KOPT-K1 (cell line): ENCODE data around the gene TYMS.
A peak's percentile ranks its signal among the peaks of the same experiment; 100 is the strongest.
"Not testable (repeated sequence)": the region's sequence is repeated elsewhere in the genome, so short reads cannot be mapped to it uniquely, and the experiment has no call there.

Experiments
- H3K27ac ChIP-seq: fragments of 200-600 bp; sonication (generic); 2 replicates; pipeline ENCODE4 v1.5.1; 2016; ENCODE audit warnings: antibody characterized with exemption, mild to moderate bottlenecking, low read depth, low read length; ENCODE audit not compliant: poor library complexity, severe bottlenecking
- H3K36me3 ChIP-seq: fragments of 200-600 bp; sonication (generic); 2 replicates; pipeline ENCODE4 v1.5.1; 2017; ENCODE audit warnings: antibody characterized with exemption, mild to moderate bottlenecking, low read length, moderate library complexity; ENCODE audit not compliant: insufficient read depth
- H3K9me3 ChIP-seq: fragments of 200-600 bp; sonication (generic); 2 replicates; pipeline ENCODE4 v1.5.1; 2017; ENCODE audit warnings: antibody characterized with exemption, low read length, mild to moderate bottlenecking; ENCODE audit not compliant: insufficient read depth, poor library complexity, severe bottlenecking

TYMS gene

DNA sequence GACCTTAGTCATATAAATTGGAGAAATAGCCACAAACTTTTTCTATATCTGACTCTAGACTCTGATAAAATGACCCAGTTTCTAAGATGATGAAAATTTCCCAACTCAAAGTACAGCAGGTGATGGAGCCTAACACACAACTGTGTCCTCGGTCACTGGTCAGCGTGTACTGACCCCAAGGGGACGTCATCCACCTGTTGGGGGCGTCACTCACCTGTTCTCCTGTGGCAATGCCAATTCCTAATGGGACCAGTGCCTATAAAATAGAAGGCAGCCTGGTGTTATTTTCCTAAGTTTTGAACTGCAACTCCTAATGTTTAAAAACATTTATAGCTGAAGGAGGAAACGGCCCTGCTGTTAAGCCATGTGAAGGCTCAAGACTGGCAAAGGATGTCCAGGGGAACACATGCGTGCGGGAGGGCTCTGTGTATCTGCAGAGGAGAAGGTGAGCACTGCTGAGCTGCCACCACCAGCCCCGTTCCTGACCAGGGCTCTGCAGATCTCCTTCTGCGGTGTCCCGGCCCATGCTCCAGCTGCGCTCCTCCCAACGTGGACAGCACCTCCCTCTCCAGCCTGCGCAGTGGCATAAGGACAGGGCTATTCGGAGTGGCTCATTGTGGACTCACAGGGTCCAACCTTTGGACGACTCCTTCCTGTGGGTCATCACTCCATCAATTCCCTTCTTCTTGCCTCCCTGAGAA lies 21.2 kb downstream of the TYMS start:
- H3K9me3 ChIP-seq = no peaks in the 10 kb centered on the region
- H3K27ac ChIP-seq = peak overlapping the region; percentile 29
- peaks cover 80% of the 10 kb centered on the region for H3K36me3 ChIP-seq

DNA sequence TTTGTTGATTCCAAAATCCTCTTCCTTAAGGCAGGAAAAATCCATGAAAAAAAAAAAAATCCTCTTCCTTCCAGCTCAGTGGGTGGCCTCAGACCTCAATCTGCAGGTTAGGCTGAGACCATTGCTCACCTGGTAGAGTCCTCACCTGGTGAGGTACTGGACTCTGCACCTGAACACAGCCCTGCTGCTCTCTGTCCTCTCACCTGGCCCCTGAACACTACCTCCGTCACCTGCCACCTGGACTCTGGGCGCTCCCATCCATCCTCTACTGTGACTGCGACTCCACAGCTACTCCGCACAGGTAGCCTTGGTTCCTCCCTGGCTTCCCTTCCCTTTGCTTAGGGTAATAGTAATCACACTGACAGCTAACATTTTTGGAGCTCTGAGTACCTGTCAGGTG lies 22.1 kb downstream of the TYMS start:
- Histone ChIP-seq H3K36me3 (peaks cover 75% of the 10 kb centered on the region), H3K27ac (peak overlapping the region; percentile 97)

DNA sequence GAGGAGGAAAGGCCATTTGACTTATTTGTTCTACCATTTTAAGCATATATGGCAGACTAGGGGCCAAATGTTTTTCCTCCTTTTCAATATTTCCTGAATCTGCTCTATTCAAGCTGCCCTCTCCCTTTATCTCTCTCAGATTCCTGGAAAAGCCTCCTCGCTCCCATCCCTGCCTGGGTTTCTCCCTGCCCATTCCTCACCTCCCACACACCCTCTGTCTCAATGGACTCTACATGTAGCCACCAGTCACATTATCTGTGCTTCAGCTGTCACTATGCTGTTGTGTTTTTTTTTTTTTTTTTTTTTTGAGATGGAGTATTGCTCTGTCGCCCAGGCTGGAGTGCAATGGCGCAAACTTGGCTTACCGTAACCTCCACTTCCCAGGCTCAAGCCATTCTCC lies 22.9 kb downstream of the TYMS start:
- Histone ChIP-seq H3K36me3 (peaks cover 75% of the 10 kb centered on the region), H3K9me3 (no peaks in the 10 kb centered on the region), H3K27ac (peak overlapping the region; percentile 97)

More for the DNA sequence above, 22.1 kb downstream of the TYMS start:
- H3K9me3 ChIP-seq = no peaks in the 10 kb centered on the region

DNA sequence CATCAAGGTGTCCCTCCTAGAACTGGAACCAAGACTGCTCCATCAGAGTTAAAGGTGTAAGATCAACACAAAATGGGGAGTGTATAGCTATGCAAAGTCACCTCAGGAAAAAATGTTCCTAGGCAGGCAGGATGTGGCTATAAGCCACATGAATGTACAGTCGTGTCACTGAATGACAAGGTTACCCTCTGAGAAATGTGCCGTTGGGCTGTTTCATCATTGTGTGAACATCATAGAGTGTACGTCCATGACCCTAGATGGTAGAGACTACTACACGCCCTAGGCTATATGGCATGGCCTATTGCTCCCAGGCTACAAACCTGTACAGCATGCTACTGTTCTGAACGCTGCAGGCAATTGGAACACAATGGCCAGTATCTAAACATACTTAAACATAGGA lies 24.5 kb downstream of the TYMS start:
- Histone ChIP-seq H3K9me3 (no peaks in the 10 kb centered on the region), H3K36me3 (peaks cover 73% of the 10 kb centered on the region), H3K27ac (peak overlapping the region; percentile 97)

DNA sequence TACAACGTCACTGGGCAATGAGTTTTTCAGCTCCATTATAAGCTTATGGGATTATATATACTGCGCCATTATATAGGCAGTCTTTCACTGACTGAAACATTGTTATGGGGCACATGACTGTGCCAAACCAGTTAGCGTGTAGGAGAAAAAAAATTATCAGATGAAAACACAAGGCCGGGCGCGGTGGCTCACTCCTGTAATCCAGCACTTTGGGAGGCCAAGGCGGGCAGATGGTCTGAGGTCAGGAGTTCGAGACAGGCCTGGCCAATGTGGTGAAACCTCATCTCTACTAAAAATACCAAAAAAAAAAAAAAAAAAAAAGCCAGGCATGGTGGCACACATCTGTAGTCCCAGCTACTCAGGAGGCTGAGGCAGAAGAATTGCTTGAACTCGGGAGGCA lies 25.0 kb downstream of the TYMS start:
- not testable (repeated sequence) for H3K9me3 ChIP-seq
- Histone ChIP-seq H3K27ac (peak overlapping the region; percentile 97), H3K36me3 (peaks cover 73% of the 10 kb centered on the region)

DNA sequence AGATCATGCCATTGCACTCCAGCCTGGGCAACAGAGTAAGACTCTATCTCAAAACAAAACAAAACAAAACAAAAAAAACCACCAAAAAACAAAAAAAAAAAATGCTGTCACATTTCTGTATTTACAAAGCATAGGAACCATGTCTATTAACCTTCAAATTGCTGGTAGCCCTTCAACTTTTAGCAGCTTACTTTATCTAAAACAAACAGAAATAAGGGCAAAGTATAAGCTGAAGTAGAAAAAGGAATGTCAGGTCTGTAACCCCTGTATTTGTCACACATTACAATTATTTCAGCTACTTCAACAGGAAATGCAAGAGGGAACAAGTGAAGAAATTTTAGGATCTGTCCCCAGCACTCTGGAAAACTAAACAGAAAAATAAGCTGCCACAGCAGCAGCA lies 25.4 kb downstream of the TYMS start:
- no peaks in the 10 kb centered on the region for H3K9me3 ChIP-seq
- peaks cover 73% of the 10 kb centered on the region for H3K36me3 ChIP-seq
- peak overlapping the region; percentile 97 for H3K27ac ChIP-seq

DNA sequence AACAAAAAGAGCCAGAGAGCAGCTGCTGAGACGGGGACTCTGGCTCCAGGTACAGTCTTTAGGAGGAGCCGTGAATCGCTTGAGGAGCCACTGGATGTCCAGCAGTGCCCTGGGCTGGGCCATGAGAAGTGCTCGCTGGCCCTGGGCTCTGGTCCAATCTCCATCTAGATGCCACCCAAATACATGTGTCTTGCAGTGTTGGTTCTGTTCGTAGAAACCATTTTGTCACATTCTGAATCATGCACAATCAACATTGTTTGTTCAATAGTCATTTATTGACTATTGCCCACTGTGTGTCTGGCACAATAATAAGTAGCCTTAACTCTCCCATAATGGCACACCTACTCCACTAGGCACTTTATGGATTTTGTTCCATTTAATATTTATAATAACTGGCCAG lies 26.1 kb downstream of the TYMS start:
- no peaks in the 10 kb centered on the region for H3K9me3 ChIP-seq
- H3K27ac ChIP-seq = peak overlapping the region; percentile 97
- H3K36me3 ChIP-seq = peaks cover 73% of the 10 kb centered on the region

DNA sequence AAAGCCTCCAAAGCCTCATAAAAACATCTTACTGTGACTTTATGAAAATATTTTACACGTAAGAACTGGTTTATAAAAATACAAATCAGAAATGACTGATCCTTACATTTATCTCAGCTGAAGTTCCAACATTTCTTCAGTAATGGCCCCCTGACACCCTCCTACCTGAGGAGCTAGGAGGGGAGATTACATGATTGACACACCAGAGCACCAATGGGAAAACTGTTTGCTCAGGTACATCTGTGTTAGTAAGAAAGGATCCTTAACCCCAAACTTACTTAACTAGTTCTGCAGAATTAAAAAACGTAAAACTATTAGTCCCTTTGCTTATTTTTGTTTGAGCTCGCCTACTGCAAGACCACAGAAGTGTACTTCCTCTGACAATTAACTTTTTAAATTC lies 28.0 kb downstream of the TYMS start:
- H3K27ac ChIP-seq = peak overlapping the region; percentile 97
- no peaks in the 10 kb centered on the region for H3K9me3 ChIP-seq
- H3K36me3 ChIP-seq = peaks cover 73% of the 10 kb centered on the region

DNA sequence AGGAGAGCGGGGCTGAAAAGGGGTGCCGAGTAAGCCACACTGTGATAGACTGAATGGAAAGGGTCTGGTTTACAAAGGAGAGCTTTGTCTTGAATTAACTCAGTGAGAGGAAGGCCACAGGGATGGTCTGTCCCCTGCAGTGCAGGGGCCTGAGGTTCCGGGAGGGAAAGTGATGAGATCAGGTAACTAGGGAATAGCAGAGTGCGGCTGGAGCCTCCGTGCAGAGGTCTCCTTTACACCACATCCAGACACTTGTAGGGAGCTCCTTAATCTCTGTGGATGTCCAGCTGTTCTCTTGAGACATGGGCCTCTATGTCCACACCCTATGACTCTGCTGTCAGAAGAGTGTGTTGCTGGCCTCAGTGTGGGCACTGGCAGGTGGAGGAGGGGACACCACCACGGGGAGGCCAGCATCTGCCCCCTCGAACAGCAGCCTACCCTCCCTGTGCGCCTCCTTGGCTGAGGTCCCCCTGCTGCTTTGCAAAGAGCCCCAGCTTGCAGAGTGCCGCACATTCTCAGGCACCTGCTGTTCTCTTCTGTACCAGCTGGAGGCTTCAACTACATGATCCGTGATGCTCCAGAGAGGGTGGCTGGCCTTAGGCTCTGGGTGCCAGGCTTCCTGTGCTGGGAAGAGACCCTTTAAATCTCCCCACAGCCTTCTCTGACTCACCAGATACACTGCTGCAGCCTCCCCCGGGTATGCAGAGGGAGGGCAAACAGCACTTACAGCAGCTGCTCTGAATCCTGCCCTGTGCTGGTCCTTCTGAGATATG lies 29.1 kb downstream of the TYMS start:
- H3K9me3 ChIP-seq = no peaks in the 10 kb centered on the region
- H3K27ac ChIP-seq = peak overlapping the region; percentile 35
- peaks cover 74% of the 10 kb centered on the region for H3K36me3 ChIP-seq

DNA sequence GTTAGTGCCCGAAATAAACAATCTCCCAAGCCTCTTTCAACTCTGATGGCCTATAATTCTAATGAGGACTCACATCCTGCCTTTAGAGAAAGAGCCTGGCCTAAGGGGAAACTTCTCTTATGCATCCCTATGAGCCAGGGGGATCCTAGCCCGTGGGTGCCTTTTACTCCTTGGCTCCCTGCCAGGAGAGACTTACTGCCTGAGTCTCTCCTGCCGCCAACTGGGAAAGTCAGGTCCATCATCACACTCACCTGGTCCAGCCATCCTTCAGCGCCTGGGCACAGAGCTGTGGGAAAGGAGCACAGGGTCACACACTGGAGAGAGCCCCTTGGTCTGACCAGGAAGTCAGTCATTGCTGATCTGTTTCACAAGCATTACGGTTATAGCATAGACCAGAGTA lies 30.9 kb downstream of the TYMS start:
- Histone ChIP-seq H3K27ac (peak overlapping the region; percentile 5), H3K9me3 (no peaks in the 10 kb centered on the region), H3K36me3 (peaks cover 86% of the 10 kb centered on the region)

DNA sequence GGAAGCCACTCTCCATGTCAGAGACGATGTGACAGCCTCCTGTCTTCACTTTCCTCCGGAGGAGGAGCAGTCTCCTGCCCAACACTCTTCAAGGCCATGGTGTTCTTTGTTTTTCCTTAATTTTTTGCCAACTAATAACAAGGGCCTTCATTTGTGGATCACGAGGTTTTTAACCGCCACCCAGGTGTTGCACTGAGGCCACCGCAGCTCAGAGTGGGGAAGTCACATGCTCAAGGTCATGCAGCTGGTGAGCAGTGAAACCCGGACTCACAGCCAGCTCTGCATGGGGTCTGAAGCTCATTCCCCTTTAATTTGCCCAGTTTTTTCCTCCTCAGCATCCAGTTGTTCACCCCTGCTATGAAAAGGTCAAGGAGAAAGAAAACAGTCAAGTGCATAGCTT lies 35.4 kb downstream of the TYMS start:
- Histone ChIP-seq H3K27ac (peak overlapping the region; percentile 85), H3K36me3 (peaks cover 92% of the 10 kb centered on the region)

DNA sequence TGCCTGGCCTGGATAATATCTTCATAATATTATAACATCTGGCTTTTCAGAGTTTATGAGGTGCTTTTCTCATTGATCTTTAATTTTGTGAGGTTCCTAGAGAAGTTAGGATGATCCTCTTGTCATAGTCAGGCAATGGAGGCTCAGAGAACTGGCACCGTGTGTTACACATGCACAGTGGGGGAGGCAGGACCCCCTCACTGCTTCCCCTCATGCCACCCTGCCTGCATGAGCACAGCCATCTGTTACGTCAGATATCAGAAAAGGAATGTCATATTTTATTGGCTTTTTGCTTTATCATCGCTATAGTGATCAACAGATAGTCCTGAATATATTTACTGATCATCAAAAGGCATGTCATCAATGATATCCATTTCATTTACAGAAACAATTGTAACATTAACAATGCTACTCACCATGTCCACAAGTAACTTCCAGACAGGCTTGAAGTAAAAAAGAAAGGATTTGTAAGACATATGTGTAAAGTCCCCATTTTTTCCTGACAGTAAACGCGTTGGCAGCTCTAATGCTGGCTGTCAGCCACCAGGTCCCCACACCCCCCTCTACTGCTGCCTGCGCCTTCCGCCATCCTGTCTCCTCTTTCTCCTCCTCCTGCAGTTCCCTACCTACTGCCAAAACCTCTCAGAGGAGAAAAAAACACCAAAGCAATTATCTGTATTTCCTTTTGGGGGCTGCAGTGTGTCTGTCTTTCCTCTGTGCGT lies 36.2 kb downstream of the TYMS start:
- Histone ChIP-seq H3K9me3 (no peaks in the 10 kb centered on the region), H3K36me3 (peaks cover 91% of the 10 kb centered on the region), H3K27ac (peak overlapping the region; percentile 85)

More for the DNA sequence above, 35.4 kb downstream of the TYMS start:
- H3K9me3 ChIP-seq = no peaks in the 10 kb centered on the region

DNA sequence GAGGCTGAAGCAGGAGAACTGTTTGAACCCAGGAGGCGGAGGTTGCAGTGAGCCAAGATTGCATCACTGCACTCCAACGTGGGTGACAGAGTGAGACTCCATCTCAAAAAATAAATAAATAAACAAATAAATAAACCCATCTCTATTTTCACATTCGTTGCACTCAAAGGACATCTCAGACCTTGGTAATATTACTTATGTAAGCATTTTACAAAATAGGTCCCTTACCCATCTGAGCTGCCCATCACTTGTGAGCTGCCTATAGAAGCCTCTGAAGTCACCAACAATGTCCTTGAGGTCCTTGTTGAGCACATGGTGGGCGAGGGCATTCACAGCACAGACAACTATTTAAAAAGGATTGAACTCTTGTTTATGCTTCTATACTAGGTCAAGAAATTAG lies 39.6 kb downstream of the TYMS start:
- H3K9me3 ChIP-seq = no peaks in the 10 kb centered on the region
- peaks cover 84% of the 10 kb centered on the region for H3K36me3 ChIP-seq

DNA sequence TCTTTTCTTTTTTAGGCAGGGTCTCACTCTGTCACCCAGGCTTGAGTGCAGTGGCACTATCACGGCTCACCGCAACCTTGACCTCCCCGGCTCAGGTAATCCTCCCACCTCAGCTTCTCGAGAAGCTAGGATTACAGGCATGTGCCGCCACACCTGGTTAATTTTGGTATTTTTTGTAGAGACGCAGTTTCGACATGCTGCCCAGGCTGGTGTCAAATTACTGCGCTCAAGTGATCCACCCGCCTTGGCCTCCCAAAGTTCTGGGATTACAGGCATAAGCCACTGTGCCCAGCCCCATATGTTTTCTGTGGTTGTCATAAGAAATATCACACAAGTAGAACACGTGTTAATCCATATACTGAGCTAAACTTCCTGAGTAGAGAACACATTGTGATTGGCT lies 40.3 kb downstream of the TYMS start:
- Histone ChIP-seq H3K9me3 (no peaks in the 10 kb centered on the region), H3K36me3 (peaks cover 86% of the 10 kb centered on the region), H3K27ac (no peak overlapping the region)

More for the DNA sequence above, 39.6 kb downstream of the TYMS start:
- H3K27ac ChIP-seq = no peak overlapping the region

DNA sequence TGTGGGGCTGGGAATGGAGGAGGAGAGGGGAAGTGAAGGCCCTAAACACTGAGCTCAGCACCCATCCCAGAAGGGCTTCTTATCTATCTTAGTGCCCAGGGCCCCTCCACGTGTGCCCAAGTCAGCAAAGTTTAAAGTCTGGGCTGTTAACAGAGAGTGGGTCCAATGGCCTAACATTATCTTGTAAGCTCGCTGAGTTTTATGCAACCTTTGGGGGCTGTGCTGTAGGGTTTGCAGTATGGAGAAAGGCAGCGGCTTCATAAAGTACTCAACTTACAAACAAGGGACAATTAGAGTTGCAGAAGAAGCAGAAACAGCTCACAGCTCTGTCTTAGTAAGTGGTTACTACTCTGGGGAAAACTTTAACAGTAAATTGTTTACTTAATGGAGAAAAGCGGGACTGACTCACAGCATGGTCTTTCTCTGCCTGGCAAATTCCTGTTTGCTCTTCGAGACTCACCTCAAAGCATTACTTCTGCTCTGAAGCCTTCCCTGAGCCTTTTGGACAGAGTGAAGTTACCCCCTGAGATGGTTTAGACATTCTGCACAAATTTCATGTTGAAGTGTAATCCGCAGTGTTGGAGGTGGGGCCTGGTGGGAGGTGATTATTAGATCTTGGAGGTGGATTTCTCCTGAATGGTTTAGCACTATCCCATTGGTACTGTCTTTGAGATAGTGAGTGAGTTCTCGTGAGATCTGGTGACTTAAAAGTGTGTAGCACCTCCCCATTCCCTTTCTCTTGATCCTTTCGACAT lies 45.9 kb downstream of the TYMS start:
- Histone ChIP-seq H3K27ac (no peak overlapping the region), H3K9me3 (no peaks in the 10 kb centered on the region), H3K36me3 (peaks cover 89% of the 10 kb centered on the region)
